Suprapubic skin (tissue), 4 donors: ENCODE data around the gene LILRA6.

Experiments used
- CTCF ChIP-seq, 2 donors: fragments of 200-600 bp in 1 of 2; fragments of 450-650 bp in 1 of 2; sonication (generic) in 1 of 2; IDR thresholded peaks; one replicate each; pipeline ENCODE4 v1.5.1; 2016 to 2019; ENCODE audit warnings: antibody characterized with exemption in 2 of 2, mild to moderate bottlenecking in 1 of 2, moderate library complexity in 1 of 2
- POLR2A ChIP-seq, 2 donors: fragments of 450-650 bp; IDR thresholded peaks; one replicate each; pipeline ENCODE4 v1.6.1; 2017; ENCODE audit warnings: antibody characterized with exemption in 2 of 2, mild to moderate bottlenecking in 2 of 2, moderate library complexity in 2 of 2
- POLR2AphosphoS5 ChIP-seq, 3 donors: sonication (generic); formaldehyde crosslinking; IDR thresholded peaks; one replicate each; pipeline ENCODE4 v1.6.1; 2017; ENCODE audit warnings: antibody characterized with exemption in 3 of 3

GRCh38 chr19:54197121-54197520, 45.5 kb downstream of the LILRA6 start:
- TF ChIP-seq POLR2A (IDR thresholded peaks at IDR 0.05) (no peak), POLR2AphosphoS5 (IDR thresholded peaks at IDR 0.05) (no peak), CTCF (IDR thresholded peaks at IDR 0.05) (no peak)
